GM10847 (cell line): ENCODE data around the gene SNAP25.

Experiments
- POLR2A ChIP-seq: IDR thresholded peaks from 2 replicates; pipeline ENCODE4 v1.6.1; 2011; ENCODE audit not compliant: insufficient read length; ENCODE audit errors: extremely low read depth

SNAP25 gene

DNA sequence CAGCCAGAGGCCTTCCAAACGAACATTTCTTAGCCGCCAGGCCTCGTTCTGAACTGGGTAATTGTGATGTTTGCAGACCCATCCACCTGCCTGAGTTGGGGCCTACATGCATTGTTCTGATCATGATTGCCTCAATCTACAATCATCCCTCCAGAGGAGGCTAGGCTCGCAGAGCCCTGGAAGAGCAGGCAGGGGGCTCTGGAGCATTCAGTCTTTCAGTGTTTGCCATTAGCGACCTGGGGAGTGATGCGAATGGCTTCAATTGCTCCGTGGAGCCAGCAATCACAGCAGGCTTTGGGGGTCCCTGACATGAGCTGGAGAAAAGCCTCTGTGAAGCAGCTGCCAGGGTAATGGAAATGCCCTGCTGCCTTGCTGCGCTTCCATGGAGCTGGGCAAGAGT lies 22.0 kb downstream of the SNAP25 start:
- TF ChIP-seq POLR2A, result no peak

GRCh38 chr20:10242166-10242565 lies 23.5 kb downstream of the SNAP25 start:
- no peak for TF ChIP-seq POLR2A

GRCh38 chr20:10247440-10247839 lies 28.8 kb downstream of the SNAP25 start:
- no peak for TF ChIP-seq POLR2A

- no peak for TF ChIP-seq POLR2A
Measured at GRCh38 chr20:10249048-10249770, 30.6 kb downstream of the SNAP25 start.

DNA sequence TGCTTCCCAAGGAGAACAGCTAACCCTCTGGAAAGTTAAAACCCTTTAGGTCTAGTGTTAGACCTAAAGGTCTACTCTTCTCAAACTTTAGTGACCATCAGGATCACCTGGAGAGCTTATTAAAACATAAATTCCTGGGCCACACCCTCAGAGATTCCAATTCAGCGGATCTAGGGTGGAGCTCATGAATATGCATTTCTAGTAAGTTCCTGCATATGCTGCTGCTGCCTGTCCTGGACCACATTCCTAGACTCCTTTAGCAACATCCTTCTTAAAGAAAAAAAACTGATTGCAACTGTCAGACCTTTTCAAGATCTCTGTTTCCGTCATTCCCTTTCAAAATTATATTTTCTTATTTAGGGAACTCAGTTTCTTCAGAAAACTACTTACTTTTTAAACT lies 31.2 kb downstream of the SNAP25 start:
- no peak for TF ChIP-seq POLR2A

DNA sequence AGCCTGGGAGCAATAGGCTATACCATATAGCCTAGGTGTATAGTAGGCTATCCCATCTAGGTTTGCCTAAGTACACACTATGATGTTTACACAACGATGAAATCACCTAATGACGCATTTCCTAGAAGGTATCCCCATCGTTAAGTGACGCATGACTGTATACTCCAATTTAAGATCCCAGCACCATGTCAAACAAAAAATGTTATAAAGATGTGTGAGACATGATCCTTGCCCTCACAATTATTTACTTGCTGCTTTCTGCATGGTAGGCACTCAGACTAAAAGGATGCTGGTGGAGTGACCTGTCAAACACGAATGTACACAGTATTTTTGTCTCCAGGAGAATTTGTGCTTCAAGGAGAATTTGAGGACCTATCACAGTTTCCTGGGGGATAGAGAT lies 32.3 kb downstream of the SNAP25 start:
- no peak for TF ChIP-seq POLR2A

DNA sequence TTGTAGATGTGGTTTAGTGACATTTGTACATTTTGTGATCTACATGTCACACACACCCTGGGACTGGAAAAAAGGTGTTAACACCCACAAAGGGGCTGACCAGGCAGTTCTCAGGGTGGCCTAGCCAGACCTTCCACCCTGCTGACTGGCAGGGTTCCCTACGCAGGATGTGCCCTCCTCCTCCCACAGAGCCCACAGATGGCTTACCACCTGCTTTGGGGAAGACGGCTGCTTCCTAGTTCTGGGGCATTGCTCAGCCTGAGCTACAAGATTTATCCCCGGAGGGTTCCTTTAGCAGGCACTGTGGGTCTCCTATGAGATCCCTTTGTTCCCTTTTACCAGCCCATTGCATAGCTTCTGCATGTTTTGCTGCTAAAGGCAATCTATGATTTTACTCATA lies 35.1 kb downstream of the SNAP25 start:
- TF ChIP-seq POLR2A, result no peak

DNA sequence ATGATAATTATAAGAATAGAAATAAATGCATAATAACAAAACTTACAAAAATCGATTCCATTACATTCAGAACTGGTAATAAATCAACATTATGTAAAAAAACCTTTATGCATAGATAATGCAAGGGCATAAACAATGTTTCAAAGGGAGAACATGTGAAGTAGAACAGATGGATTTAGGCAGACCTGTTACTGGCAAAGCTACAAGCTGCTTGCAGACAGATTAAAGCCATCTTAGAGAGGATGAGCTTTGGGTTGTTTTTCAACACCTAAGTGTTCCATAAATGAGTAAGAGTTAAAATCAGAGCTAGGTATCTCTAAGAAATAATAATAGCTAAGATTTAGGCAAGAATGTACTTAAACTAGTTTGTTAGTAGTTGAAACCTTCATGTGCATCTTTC lies 37.2 kb downstream of the SNAP25 start:
- TF ChIP-seq POLR2A, result no peak

- no peak for TF ChIP-seq POLR2A
Measured at GRCh38 chr20:10259166-10259565, 40.5 kb downstream of the SNAP25 start.

DNA sequence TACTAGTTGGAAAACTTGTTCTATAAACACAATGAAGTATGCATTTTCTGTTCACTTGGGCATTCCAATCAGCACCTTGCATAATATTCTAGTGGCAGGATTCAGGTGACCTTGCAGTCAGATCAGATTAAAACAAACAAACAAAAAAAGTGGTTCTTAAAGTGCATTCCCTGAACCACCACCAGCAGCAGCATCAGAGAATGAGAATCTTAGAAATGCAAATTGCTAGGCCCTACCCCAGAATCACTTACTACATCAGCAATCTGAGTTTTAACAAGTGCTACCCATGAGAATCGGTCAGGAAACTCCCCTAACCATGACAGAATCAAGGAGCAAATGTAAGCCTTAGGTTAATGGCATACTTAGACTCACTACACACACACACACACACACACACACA lies 41.7 kb downstream of the SNAP25 start:
- no peak for TF ChIP-seq POLR2A

DNA sequence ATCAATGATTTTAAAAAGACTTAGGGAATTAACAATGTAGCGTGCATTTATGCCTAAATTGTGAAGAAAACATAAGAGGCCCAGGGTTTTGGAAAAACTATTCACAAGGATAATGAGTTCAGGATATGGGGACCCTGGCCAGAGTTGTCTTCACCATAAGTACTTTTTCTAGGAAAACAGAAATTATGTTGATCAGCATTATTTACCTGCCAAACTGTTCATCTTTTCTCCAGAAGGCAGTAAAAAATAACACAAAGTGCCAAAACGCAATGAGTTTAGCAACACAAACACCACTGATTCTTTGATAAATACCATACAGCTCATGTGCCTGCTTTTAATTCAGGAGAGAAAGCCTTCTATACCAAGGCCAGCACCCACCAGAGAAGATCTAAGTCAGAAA lies 43.1 kb downstream of the SNAP25 start:
- no peak for TF ChIP-seq POLR2A

GRCh38 chr20:10263385-10264165 lies 44.9 kb downstream of the SNAP25 start:
- no peak for TF ChIP-seq POLR2A

GRCh38 chr20:10264166-10264558 lies 45.5 kb downstream of the SNAP25 start:
- TF ChIP-seq POLR2A, result no peak

DNA sequence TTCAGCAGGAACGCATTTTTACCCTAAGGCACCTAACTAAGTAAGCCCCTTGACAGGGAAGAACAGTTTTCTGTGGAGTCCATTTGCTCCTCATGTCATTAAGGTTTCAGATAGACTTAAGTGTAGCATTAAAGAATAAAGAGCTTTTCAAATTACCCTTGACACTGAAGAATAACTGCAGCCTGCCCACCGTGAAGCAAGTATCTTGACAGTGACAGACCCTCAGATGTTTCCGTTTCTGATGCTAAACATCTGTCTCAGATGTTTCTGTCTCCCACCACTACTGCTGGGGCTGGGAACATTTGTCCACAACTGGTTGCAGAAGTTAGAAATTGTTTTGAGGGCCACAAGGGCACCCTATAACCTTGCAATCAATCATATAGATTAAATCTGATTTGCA lies 50.0 kb downstream of the SNAP25 start:
- no peak for TF ChIP-seq POLR2A

DNA sequence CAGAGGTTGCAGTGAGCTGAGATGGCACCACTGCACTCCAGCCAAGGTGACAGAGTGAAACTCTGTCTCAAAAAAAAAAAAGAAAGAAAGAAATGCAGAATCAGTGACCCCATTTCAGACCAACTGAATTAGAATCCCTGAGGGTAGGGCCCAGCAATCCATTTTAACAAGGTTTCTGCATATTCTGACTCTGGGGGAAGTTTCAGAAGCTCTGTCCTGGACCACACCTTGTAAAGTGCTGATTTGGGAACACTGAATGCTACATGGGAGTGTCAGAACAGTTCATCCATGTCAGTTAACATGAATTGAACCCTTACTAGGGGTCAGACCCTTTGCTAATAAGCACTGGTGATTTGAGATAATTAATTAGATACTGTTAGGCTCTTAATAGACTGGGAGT lies 52.0 kb downstream of the SNAP25 start:
- TF ChIP-seq POLR2A, result no peak

DNA sequence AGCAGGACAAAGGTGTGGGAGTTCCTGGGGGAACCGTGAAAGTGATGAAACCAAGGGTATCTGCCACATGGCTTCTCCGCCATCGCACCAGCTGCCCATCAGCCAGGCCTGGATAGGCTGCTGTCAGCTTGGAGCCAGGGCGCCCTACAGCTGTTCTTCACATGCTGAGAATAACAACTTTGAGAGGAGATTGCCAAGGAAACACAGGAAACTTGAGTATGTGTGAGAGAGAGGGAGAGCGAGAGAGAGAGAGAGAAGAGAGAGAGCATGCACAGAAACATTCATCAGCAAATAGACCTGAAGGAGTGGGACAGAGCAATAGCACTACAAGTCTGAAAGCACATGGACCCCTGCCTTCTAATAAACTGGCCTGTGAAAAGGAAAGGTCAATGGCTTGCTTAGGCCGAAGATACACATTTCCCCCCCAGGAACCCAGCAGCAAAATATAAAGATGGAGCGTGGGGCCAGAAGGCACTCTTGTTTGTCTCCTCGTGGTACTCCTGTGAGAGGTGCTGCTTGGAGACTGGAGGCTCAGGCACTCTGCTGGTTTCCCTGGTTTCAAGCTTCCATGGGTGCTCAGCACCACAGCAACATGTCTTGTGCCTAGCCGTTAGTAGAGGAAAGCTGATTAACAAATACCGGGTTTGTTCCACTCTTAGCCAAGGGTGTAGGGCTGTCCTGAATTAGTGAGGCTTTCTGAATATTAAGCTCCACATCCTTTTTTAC lies 53.0 kb downstream of the SNAP25 start:
- TF ChIP-seq POLR2A, result no peak
